HG03457 (cell line): ENCODE data around the gene FLACC1.
"Not testable (repeated sequence)": the region's sequence is repeated elsewhere in the genome, so short reads cannot be mapped to it uniquely, and the experiment has no call there.

ENCODE experiments used
- ATAC-seq: cut with Tn5 transposase; IDR thresholded peaks from one replicate; pipeline ENCODE4 v1.9.1; 2021; ENCODE audit warnings: moderate number of reproducible peaks; ENCODE audit not compliant: unreplicated experiment

The FLACC1 gene

DNA sequence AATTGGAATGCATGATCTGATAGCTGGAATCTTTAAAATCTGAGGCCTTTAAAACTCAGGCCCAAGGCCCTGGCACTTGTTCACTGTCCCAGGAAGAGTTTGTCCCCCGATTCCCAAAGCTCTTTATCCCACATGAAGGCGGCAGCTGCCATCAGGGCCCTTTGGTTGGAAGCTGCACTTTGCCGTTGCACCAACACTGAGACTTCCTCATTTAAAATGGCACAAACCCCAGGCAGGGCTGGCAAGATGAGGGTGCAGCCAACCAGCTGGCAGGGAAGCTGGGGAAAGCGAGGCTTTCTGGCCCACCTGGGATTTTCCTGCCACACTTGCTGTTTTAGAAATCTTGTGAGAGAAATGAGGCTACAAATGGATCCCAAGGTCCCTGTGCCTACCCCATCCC lies 6.3 kb downstream of the FLACC1 start:
- ATAC-seq = no peak

DNA sequence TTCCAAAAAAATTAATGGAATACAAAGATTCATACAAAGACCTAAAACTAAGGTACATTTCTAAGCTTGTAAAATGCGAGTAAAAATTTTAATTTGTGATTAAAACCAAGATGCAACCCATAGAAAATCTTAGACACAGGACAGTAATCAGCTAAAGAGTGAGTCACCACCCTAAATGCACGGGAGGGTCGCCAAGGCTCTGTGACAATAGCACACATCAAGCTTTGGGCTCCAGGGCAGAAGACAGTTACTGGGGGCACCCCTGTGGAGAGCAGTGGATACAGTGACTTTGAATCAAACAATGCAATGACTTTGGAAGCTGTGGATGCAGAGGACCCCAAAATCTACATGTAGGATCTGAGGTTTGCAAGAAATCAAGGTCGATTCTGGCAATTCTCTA lies 7.5 kb downstream of the FLACC1 start:
- no peak for ATAC-seq

DNA sequence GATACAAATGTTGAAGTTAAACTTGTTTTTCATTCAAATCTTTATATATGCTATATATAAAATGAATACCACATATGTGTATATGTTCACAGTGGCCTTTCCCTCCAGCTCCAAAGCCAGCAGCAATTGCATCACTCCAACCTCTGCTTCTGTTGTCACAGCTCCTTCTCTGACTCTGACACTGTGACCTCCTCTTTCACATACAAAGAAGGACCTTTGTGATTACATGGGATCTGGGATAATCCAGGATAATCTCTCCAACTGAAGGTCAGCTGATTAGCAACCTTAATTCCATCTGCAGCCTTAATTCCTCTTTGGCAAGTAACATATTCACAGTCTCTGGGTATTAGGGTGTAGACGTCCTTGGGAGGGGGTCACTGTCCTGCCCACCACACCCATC lies 8.4 kb downstream of the FLACC1 start:
- ATAC-seq = no peak

DNA sequence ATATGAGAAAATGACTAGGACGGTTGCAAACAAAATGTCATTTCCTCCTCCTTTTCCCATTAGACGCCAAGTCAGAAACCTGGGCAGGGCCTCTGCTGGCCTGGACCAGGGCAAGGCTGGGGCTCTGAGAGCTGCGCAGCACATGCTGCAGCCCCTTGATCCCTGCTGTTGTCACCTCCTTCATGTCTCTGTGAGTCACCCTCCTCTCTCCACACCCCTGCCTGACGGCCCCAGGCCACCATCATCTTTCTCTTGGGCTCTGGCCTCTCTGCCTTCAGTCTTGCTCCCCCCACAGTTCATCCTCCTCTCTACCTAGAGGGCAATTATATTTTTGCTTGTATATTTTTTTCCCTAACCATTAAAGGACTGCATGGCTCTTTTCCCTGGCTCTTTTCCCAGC lies 10.0 kb downstream of the FLACC1 start:
- ATAC-seq = no peak

DNA sequence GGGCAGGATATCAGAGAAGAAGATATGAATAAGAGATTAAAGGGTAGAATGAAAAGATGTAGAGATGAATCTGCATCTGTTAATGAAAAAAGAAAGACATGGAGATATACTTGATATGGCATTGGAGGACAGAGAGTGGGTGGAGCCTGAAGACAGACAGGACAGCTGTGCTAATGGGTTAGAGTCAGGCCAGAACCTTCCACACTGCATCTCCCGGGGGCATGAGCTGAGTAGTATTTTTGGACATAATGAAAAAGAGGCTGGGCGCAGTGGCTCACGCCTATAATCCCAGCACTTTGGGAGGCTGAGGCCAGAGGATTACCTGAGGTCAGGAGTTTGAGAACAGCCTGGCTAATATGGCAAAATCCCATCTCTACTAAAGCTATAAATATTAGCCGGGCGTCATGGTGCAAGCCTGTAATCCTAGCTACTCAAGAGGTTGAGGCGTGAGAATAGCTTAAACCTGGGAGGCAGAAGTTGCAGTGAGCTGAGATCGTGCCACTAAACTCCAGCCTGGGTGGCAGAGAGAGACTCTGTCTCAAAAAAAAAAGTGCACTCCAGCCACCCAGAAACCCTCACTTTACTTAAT lies 11.4 kb downstream of the FLACC1 start:
- no peak for ATAC-seq

DNA sequence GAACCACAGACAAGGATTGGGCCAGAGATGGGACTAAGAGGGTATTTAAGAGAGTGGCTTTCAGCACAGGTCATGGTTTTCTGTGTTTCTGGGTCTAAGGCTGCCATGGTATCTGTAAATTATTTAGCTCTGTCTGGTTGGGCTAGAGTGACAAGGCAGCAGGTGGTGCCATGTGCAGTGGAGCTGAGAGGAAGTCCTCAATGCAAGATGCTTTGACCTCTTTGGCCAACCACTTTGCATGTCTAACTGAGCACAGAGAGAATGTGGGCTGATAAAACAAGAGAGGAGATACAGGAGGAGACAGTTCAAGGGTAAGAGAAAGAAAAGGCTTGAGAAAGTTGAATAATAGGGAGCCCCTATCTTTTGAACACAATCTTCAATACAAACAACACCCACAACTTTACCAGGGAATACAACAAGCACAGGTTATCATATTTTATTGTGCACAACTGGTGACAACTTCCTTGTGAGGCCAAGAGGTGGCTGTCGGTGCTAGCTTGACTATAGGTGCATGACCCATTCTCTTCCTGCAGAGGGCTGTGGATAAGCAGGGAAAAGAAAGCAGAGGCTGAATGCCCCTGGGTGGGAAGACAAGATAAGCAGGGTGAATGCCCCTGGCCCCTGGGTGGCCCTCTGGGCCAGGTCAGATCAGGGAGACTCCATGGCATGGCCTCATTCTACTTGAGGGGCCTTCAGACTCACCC lies 12.3 kb downstream of the FLACC1 start:
- ATAC-seq = peak; percentile 87

DNA sequence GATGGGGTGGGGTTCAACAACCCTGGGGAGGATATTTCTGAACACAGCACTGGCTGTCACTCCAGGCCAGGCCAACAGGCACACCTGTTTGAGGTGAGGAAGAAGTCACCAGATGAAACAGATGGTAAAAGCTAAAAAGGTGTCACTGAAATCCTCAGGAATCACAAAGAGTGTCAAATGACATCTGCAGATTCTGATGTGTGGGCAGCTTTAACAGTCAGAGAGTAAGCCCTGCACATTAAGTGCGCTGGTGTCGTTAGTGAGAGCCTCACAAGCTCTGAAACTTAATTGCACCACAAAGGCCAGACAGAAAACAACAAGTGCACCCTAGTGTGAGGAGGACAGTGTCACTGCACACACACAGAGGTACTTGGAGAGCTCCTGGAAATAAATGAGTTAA lies 13.6 kb downstream of the FLACC1 start:
- no peak for ATAC-seq

DNA sequence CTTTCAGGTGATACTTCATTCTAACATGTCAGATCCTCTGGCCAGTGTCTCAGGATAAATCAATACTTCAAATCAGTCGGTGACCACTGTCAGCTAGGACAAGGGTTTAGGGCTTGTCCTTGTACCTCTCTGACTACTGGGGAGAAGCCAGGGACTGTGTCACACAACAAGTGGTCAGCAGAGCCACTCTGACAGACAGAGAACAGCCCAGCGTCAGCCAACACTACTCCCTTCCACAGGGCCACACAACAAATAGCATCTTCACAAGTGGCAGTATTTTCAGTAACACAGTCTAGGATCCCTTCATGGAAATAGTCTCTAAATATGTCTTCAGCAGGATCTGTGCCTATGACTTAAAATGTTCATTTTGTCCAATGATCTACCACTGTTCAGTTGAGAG lies 14.2 kb downstream of the FLACC1 start:
- ATAC-seq = no peak

DNA sequence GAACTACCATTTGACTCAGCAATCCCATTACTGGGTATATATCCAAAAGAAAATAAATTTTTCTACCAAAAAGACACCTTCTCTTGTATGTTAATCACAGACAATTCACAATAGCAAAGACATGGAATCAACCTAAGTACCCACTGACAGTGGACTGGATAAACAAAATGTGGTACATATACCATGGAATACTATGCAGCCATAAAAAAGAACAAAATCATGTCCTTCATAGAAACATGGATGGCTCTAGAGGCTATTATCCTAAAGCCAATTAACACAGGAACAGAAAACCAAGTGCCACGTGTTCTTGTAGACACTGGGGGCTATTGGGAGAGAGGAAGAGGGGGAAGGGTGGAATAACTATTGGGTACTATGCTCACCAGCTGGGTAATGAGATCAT lies 27.7 kb downstream of the FLACC1 start:
- no peak for ATAC-seq

DNA sequence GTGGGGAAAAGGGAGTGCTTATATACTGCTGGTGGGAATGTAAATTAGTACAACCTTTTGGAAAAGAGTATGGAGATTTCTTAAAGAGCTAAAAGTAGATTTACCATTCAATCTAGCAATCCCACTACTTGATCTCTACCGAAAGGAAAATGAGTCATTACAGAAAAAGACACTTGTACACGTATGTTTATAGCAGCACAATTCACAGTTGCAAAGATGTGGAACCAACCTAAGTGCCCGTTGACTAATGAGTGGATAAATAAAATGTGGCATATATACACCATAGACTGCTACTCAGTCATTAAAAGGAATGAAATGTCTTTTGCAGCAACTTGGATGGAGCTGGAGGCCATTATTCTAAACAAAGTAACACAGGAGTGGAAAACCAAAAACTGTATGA lies 29.5 kb downstream of the FLACC1 start:
- ATAC-seq = no peak

DNA sequence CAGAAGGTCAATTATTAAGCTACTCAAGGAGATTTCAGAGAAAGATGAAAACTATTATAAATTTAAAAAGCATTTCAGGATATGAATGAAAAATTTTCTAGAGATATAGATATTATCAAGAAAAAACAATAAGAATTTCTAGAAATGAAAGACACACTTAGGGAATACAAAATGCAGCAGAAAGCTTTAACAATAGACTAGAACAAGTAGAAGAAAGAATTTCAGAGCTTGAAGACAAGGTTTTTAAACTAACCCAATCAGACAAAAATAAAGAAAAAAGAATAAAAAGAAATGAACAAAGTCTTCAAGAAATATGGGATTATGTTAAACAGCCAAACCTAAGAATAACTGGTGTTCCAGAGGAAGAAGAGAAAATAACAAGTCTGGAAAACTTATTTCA lies 34.4 kb downstream of the FLACC1 start:
- ATAC-seq = no peak

DNA sequence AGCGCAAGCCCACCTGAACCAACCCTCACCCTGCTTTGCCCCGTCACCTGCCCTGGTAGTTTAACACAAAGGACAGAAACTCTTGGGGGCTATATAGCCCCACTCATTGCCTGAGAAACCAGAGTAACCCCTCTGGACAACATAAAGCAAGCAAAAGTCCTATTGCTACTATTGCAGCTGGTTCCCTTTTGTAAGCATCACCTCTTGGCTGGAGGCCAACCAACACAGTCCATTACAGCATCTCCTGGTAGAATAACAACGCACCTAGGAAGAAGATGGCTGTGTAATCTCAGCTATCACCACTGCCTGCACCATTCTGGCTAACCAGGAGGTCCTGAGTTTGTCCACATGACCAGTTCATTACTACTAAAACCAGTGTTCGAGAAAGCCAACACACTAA lies 36.4 kb downstream of the FLACC1 start:
- no peak for ATAC-seq

DNA sequence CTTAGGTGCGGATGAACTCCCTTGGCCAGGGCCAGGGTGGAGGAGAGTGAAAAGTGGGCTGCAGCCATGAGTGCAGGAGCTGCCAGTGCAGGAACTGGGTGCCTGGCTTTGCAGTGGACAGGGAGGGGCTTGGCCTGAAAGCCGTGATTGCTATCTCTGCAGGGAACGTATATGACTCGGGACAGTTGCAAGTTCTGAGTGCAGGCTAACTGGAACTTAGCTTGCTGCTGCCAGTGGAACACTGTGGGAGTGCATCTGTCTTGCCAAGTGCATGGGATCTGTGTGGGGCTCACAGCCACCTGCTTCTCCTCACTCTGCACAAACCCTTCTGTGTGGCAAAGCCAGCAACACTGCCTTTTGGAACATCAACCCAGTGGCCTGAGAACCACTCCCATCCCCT lies 36.9 kb downstream of the FLACC1 start:
- ATAC-seq = no peak

DNA sequence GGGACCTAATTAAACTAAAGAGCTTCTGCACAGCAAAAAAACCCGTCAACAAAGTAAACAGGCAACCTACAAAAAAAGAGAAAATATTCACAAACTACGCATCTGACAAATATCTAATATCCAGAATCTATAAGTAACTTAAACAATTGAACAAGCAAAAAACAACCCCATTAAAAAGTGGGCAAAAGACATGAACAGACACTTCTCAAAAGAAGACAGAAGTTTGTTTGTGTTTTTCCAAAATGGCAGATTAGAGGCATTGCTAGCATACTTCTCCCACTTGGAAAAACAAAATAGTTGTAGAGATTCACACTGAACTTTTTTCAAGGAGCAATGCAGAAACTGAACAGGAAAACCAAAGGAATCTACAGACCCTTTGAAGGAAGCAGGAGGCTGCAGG lies 37.6 kb downstream of the FLACC1 start:
- no peak for ATAC-seq

DNA sequence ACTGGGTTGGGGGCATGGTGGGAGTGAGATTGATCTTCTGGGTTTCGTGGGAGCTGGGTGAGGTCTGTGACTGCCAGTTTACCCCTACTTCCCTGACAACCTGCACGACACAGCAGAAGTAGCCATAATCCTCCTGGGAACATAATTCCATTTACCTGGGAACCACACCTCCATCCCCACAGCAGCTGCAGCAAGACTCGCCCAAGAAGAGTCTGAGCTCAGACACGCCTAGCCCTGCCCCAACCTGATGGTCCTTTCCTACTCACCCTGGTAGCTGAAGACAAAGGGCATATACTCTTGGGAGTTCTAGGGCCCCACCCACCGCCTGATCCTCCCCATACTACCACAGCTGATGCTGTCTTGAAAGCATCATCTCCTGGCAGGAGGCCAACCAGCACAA lies 43.8 kb downstream of the FLACC1 start:
- ATAC-seq = no peak

DNA sequence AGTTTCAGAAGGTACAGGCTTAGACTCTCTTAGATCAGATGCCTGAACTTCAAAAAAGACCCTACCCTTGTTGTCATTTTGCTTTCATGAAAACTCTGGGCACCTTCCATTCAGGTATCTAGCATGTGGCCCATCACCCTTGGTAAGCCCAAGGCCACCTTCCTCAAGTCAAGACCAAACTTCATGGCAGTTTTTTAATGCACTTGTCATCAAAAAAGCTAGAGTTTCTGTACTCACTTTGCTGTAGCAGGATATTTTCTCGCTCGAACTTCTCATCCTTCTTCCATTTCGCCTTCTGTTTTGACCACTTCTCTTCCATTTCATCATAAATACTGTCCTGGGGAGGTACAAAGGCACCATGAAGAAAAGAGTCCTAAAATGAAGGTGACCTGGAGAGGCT lies 48.2 kb downstream of the FLACC1 start:
- ATAC-seq = no peak

DNA sequence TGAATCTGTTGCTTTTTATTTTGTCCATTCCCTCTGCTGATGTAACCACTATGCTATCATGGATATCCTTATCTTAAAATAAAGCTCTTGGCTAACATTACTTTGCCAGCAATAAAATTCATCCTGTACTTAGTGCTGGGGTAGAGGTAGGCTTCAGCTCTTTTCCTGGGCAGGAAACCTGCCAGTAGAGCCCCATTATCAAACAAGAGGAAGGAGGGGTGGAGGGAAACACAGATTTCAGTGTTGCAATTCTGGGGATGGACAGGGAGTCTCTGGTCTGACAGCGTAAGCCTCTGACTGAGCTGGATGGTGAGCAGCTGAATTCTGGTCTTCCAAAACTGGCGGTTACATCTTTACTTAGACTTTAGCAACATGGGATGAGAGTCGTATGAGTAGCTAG lies 49.3 kb downstream of the FLACC1 start:
- no peak for ATAC-seq

DNA sequence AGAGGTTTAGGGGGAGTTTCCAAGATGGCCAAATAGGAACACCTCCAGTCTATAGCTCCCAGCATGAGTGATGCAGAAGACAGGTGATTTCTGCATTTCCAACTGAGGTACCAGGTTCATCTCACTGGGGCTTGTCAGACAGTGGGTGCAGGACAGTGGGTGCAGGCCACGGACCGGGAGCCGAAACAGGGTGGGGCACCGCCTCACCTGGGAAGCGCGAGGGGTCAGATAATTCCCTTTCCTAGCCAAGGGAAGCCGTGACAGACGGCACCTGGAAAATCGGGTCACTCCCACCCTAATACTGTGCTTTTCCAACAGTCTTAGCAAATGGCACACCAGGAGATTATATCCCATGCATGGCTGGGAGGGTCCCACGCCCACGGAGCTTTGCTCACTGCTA lies 57.2 kb downstream of the FLACC1 start:
- ATAC-seq = not testable (repeated sequence)

DNA sequence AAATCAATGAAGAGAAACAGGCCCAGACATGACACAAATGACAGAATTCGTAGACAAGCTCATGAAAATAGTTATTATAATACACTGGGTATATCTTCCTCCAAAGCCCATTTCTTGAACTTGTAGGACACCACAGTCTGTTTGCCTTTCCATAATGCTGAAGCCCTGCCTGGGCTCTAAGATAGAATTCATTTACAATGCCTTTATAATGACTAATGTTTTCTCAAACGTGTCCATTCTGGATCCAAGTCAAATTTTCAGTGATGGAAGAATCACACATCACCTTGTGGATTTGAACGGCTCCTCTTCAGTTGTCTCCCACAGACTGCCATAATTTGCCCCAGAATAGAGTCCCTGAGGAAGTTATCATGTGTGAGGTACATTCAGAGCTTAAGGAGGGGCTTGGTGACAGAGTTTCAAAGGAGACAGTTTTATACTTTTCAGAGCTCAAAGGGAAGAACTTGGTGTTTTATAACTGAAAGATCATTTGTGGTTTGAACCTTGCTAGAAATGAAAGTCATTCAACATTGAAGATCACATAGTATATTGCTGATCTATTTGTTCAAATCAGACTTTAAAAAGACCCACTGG lies 58.6 kb downstream of the FLACC1 start:
- ATAC-seq = no peak

DNA sequence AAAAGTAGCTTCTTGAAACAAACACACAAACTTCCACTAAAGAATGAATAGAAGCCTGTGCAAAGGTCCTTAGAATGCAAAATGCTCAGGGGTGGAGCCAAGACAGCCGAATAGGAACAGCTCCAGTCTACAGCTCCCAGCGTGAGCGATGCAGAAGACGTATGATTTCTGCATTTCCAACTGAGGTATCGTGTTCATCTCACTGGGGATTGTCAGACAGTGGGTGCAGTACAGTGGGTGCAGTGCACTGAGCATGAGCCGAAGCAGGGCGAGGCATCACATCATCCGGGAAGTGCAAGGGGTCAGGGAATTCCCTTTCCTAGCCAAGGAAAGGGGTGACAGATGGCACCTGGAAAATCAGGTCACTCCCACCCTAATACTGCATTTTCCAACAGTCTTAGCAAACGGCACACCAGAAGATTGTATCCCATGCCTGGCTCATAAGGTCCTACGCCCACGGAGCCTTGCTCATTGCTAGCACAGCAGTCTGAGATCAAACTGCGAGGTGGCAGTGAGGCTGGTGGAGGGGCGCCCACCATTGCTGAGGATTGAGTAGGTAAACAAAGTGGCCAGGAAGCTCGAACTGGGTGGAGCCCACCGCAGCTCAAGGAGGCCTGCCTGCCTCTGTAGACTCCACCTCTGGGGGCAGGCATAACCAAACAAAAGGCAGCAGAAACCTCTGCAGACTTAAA lies 66.5 kb downstream of the FLACC1 start:
- ATAC-seq = not testable (repeated sequence)

DNA sequence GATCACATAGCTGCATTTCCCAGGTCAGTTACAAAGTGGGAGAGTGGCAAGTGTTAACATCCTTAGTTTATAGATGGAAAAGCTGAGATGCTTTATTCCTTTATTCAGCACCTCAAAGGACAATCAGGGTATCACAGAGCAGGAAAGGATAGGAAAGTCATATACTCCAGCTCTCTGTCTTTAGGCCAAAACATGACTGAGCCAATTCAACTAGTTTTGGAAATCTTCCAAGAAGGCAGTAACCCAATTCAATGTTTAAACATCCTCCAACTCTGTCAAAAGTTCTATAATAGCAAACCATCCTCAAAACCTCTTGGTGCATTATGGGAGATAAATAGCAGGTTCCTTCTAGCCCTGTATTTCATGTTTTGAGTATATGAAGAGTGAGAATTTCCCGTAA lies 71.6 kb downstream of the FLACC1 start:
- no peak for ATAC-seq
